SU-DHL-6 (cell line): ENCODE measurements around the gene B3GNT2.
"Not testable (repeated sequence)": the region's sequence is repeated elsewhere in the genome, so short reads cannot be mapped to it uniquely, and the experiment has no call there.

Source experiments
- H2AFZ ChIP-seq: fragments of 200-600 bp; sonication (generic); 2 replicates; pipeline ENCODE4 v1.6.1; 2014; ENCODE audit warnings: low read depth, mild to moderate bottlenecking, moderate library complexity, mixed read lengths, antibody characterized with exemption, low read length; ENCODE audit not compliant: severe bottlenecking
- H3F3A ChIP-seq: fragments of 200-600 bp; shearing (Covaris generic); 2 replicates; pipeline ENCODE4 v1.6.0; 2016; ENCODE audit warnings: antibody characterized with exemption, mild to moderate bottlenecking; ENCODE audit not compliant: insufficient read depth
- H3K27ac ChIP-seq: fragments of 200-600 bp; sonication (generic); 2 replicates; pipeline ENCODE4 v1.5.1; 2016; ENCODE audit warnings: low read depth, mild to moderate bottlenecking, low read length, moderate library complexity, mixed read lengths
- H3K27me3 ChIP-seq: fragments of 200-600 bp; sonication (generic), shearing (Covaris generic); 2 replicates; pipeline ENCODE4 v1.6.0; 2014; ENCODE audit warnings: mild to moderate bottlenecking, low read length
- H3K36me3 ChIP-seq: fragments of 200-600 bp; sonication (generic); 2 replicates; pipeline ENCODE4 v1.6.1; 2014; ENCODE audit warnings: mild to moderate bottlenecking, low read length, mixed read lengths
- H3K4me2 ChIP-seq: fragments of 300-600, 200-600 bp; shearing (Covaris generic), sonication (generic); 2 replicates; pipeline ENCODE4 v1.6.0; 2014; ENCODE audit warnings: low read length, low read depth, mild to moderate bottlenecking; ENCODE audit not compliant: poor library complexity, severe bottlenecking
- H3K4me3 ChIP-seq: fragments of 200-600 bp; sonication (generic); 2 replicates; pipeline ENCODE4 v1.5.1; 2014; ENCODE audit warnings: antibody characterized with exemption, low read length, mild to moderate bottlenecking, mixed read lengths; ENCODE audit not compliant: insufficient read depth, poor library complexity, severe bottlenecking
- H3K79me2 ChIP-seq: fragments of 200-600 bp; sonication (generic); 2 replicates; pipeline ENCODE4 v1.6.1; 2014; ENCODE audit warnings: mild to moderate bottlenecking, low read length, moderate library complexity; ENCODE audit not compliant: insufficient read depth
- H3K9ac ChIP-seq: fragments of 200-600 bp; sonication (generic); 2 replicates; pipeline ENCODE4 v1.7.0; 2014; ENCODE audit warnings: mild to moderate bottlenecking, low read length
- H3K9me2 ChIP-seq: fragments of 200-600 bp; sonication (generic); replicated peaks from 2 replicates; pipeline ENCODE4 v1.6.1; 2014; ENCODE audit warnings: low read length; ENCODE audit not compliant: insufficient read depth
- H3K9me3 ChIP-seq: fragments of 200-600 bp; sonication (generic); 2 replicates; pipeline ENCODE4 v1.6.1; 2014; ENCODE audit warnings: low read length, mixed read lengths; ENCODE audit not compliant: insufficient read depth
- H4K20me1 ChIP-seq: fragments of 200-600 bp; sonication (generic); 2 replicates; pipeline ENCODE4 v1.6.1; 2014; ENCODE audit warnings: low read depth, mild to moderate bottlenecking, antibody characterized with exemption, low read length, moderate library complexity, mixed read lengths
- EZH2phosphoT487 ChIP-seq: fragments of 200-600 bp; sonication (generic), shearing (Covaris generic); conservative IDR thresholded peaks from 2 replicates; pipeline ENCODE4 v1.6.1; 2018; ENCODE audit warnings: mild to moderate bottlenecking, antibody characterized with exemption, low read length, moderate library complexity, mixed read lengths
- TF ChIP-seq, protein P1 (sequence below): fragments of 200-600 bp; sonication (generic); IDR thresholded peaks from one replicate; pipeline ENCODE4 v1.5.1; 2017; ENCODE audit warnings: antibody characterized with exemption, mild to moderate bottlenecking, low read length, moderate library complexity; ENCODE audit not compliant: insufficient read depth, poor library complexity, severe bottlenecking

B3GNT2 gene

DNA sequence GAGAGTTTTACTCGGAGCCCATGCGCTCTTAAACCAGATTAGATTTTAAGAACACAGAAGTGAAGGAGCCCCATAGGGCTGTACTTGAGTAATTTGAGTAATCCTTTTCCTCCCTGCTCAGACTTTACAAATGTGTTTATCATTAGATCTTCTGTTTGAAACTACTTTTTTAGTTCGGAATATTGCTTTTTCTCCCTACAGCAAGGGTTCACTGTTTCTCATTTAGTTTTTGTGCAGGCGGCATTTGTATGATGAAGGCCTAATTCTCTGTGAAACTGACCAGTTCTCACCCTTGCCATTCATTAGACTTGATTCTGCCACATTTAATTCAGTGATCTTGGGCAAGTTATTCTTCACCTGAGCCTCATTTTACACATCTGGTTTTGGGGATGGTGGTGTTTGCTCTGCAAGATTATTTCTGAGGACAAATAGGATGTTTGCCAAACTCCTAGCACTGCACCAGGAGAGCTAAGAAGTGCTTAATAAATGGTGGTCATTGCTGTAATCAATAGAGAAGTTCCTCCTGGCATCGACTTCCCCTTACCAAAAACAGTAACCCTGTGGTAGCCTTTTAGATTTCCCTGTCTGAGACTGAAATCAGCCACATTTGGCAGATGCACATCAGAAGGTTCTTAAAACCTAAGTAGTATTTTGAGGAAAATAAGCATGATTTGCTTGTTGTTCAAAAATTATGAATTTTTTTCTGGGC is 2.2 kb downstream of the B3GNT2 start:
- H3K4me3 ChIP-seq, result peak overlapping the region; percentile 99
- H3K4me2 ChIP-seq, result peak overlapping the region; percentile 79
- TF ChIP-seq, protein P1, sequence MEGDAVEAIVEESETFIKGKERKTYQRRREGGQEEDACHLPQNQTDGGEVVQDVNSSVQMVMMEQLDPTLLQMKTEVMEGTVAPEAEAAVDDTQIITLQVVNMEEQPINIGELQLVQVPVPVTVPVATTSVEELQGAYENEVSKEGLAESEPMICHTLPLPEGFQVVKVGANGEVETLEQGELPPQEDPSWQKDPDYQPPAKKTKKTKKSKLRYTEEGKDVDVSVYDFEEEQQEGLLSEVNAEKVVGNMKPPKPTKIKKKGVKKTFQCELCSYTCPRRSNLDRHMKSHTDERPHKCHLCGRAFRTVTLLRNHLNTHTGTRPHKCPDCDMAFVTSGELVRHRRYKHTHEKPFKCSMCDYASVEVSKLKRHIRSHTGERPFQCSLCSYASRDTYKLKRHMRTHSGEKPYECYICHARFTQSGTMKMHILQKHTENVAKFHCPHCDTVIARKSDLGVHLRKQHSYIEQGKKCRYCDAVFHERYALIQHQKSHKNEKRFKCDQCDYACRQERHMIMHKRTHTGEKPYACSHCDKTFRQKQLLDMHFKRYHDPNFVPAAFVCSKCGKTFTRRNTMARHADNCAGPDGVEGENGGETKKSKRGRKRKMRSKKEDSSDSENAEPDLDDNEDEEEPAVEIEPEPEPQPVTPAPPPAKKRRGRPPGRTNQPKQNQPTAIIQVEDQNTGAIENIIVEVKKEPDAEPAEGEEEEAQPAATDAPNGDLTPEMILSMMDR, result no peak
- no peak for TF ChIP-seq EZH2phosphoT487
- H3K36me3 ChIP-seq, result peaks cover 2% of the 10 kb centered on the region; the same call in 1 of the 2 replicates
- no peak overlapping the region for H2AFZ ChIP-seq
- H3K79me2 ChIP-seq, result peaks cover 64% of the 10 kb centered on the region
- no peak overlapping the region for H3K27ac ChIP-seq
- peaks cover 37% of the 10 kb centered on the region for H4K20me1 ChIP-seq
- no peaks in the 10 kb centered on the region for H3F3A ChIP-seq
- no peaks in the 10 kb centered on the region for H3K27me3 ChIP-seq
- no peaks in the 10 kb centered on the region for H3K9me3 ChIP-seq
- H3K9me2 ChIP-seq, result no peaks in the 10 kb centered on the region
- H3K9ac ChIP-seq, result peak overlapping the region; percentile 91

DNA sequence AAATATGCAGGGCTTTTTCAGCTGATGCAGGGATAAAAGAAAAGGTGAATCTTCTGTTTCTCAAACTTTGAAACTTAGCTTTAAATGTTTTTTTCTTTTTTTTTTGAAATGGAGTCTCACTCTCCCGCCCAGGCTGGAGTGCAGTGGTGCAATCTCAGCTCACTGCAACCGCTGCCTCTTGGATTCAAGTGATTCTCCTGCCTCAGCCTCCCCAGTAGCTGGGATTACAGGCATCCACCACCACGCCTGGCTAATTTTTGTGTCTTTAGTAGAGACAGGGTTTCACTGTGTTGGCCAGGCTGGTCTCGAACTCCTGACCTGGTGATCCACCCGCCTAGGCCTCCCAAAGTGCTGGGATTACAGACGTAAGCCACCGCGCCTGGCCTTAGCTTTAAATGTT is 2.9 kb downstream of the B3GNT2 start:
- H3K4me3 ChIP-seq, H3K27ac ChIP-seq: not testable (repeated sequence)
- peaks cover 37% of the 10 kb centered on the region for H4K20me1 ChIP-seq

DNA sequence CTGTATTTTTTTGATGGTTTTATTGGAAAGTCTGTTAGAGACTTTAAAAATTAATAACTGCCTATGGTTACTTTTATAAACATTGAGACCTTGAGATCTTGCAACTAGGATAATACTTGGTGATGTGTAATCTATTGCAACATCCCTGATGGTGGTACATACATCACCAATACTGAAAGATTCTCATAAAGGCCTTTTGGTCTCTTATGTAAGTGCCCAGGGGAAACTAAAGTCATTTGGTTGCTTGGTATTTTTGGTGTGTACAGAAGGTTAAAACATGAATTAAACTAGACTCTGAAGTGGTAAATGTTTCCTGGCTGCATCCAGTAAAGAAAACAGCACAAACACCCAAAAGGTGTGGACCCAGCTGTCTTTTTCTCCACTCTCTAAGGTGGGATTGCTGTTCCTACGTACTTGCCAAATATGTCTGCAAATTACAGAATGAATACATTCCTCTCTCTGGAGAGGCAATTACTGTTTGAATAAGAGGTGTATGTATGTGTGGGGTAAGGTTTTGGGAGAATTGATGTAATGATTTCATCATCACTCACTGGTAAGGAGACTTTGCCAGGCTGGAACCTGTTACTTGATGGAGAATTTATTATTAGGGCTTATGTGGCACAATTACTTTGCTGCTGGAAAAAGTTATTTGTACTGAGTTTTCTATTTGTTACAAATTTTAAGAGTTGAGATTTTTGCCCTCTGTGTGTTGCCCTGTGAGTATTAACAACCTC is 3.6 kb downstream of the B3GNT2 start:
- peak overlapping the region; percentile 7 for H3K4me2 ChIP-seq
- H3K9me2 ChIP-seq, result no peaks in the 10 kb centered on the region
- H3K4me3 ChIP-seq, result no peak overlapping the region
- no peak overlapping the region for H2AFZ ChIP-seq
- no peaks in the 10 kb centered on the region for H3K9me3 ChIP-seq
- H3K36me3 ChIP-seq, result peaks cover 2% of the 10 kb centered on the region; the same call in 1 of the 2 replicates
- H3K79me2 ChIP-seq, result peaks cover 79% of the 10 kb centered on the region
- H4K20me1 ChIP-seq, result peaks cover 40% of the 10 kb centered on the region
- no peaks in the 10 kb centered on the region for H3K27me3 ChIP-seq
- H3K9ac ChIP-seq, result no peak overlapping the region
- TF ChIP-seq, protein P1, result no peak
- TF ChIP-seq EZH2phosphoT487, result no peak
- no peaks in the 10 kb centered on the region for H3F3A ChIP-seq
- H3K27ac ChIP-seq, result no peak overlapping the region

More for the DNA sequence above, 2.9 kb downstream of the B3GNT2 start:
- not testable (repeated sequence) for H3K4me2 ChIP-seq, H2AFZ ChIP-seq, H3K27me3 ChIP-seq, H3K9ac ChIP-seq, H3K36me3 ChIP-seq, H3F3A ChIP-seq, H3K9me3 ChIP-seq, H3K9me2 ChIP-seq
- peaks cover 72% of the 10 kb centered on the region for H3K79me2 ChIP-seq

DNA sequence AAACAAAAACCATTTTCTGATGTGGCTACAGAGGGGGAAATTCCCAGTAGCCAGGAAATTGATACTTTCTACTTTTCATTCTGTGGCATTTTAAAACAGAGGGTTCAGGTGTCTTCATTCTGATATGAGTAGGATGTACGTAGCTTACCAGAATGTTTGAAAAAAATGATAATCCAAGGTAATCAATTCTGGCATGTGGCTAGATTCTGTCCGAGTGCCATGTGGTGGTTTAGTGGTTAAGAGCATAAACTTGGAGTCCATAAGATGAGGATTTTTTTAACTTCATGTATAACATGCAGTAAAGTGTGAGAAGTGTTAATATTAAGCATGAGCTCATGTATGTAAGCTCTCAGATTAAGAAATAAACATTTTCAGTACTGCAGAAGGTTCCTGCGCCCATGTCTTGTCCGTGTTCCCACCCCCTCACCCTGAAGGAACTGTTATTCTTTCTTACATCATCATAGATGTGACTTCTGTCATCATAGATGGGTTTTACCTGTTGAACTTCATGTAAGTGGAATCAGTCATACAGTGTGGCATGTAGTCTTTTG is 4.5 kb downstream of the B3GNT2 start:
- Histone ChIP-seq H4K20me1 (peaks cover 45% of the 10 kb centered on the region), H3K27me3 (no peaks in the 10 kb centered on the region), H3K27ac (no peak overlapping the region), H3K36me3 (peaks cover 2% of the 10 kb centered on the region; the same call in 1 of the 2 replicates), H3K79me2 (peaks cover 87% of the 10 kb centered on the region), H3F3A (no peaks in the 10 kb centered on the region), H3K9me2 (no peaks in the 10 kb centered on the region), H2AFZ (no peak overlapping the region), H3K9me3 (no peaks in the 10 kb centered on the region), H3K4me2 (peak overlapping the region; percentile 2), H3K9ac (no peak overlapping the region), H3K4me3 (no peak overlapping the region)
- no peak for TF ChIP-seq EZH2phosphoT487
- TF ChIP-seq, protein P1, result no peak
